ENCODE results near the gene ANKHD1. TPM values are rescaled to one million over a fixed set of nuclear protein-coding genes. Genes with fewer than 3 reads are reported as not detected.

The ANKHD1 gene
- total and polyA plus RNA-seq, 9 of the 15 experiments (the other 6 are each of a cell fraction or from before 2014, with no cell fraction given), result 38.9 to 138 (median 78.7) TPM

DNA sequence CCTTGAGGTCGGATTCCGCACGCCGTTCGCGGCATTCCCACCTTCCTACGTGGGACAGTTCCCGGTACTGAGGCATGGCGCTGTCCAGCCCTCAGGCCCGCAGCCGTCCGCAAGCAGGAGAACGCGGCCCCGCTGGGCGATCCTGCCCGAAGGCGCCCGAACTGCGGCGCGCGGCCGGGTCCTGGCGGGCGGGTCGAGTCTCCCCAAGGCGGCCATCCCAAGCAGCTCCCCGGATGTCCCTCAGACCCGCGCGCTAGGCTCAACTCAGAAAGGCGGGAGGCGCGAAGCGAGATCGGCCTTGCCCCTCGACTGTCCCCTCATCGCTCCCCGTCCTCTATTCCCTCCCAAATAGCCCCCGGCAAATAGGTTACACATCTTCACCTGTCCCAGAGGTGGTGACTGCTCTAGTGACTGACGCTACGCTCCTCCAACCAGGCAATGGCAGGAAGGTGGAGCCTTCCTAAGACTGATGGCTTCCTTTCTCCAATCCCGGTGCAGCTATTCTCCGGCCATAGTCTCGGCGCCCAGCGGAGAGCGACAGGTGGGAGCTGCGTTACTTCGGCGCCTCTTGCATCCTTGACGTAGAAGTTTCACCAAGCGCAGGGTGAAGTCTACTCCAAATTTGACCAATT is 787 bp upstream of the ANKHD1 start (continued):
- TF ChIP-seq, protein P1, sequence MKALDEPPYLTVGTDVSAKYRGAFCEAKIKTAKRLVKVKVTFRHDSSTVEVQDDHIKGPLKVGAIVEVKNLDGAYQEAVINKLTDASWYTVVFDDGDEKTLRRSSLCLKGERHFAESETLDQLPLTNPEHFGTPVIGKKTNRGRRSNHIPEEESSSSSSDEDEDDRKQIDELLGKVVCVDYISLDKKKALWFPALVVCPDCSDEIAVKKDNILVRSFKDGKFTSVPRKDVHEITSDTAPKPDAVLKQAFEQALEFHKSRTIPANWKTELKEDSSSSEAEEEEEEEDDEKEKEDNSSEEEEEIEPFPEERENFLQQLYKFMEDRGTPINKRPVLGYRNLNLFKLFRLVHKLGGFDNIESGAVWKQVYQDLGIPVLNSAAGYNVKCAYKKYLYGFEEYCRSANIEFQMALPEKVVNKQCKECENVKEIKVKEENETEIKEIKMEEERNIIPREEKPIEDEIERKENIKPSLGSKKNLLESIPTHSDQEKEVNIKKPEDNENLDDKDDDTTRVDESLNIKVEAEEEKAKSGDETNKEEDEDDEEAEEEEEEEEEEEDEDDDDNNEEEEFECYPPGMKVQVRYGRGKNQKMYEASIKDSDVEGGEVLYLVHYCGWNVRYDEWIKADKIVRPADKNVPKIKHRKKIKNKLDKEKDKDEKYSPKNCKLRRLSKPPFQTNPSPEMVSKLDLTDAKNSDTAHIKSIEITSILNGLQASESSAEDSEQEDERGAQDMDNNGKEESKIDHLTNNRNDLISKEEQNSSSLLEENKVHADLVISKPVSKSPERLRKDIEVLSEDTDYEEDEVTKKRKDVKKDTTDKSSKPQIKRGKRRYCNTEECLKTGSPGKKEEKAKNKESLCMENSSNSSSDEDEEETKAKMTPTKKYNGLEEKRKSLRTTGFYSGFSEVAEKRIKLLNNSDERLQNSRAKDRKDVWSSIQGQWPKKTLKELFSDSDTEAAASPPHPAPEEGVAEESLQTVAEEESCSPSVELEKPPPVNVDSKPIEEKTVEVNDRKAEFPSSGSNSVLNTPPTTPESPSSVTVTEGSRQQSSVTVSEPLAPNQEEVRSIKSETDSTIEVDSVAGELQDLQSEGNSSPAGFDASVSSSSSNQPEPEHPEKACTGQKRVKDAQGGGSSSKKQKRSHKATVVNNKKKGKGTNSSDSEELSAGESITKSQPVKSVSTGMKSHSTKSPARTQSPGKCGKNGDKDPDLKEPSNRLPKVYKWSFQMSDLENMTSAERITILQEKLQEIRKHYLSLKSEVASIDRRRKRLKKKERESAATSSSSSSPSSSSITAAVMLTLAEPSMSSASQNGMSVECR (CRISPR knock-in tag; IDR thresholded peaks at IDR 0.05), result peak; percentile 98
- TF ChIP-seq ZNF140 (CRISPR knock-in tag; IDR thresholded peaks at IDR 0.05) (no peak), ZNF184 (CRISPR knock-in tag; IDR thresholded peaks at IDR 0.05) (no peak), TEAD1 (CRISPR knock-in tag; IDR thresholded peaks at IDR 0.05) (peak; percentile 80 to 97), ETV5 (CRISPR knock-in tag; IDR thresholded peaks at IDR 0.05; ENCODE audit: low read depth) (peak; percentile 32; the same call in 1 of the 2 replicates), KLF13 (tag; IDR thresholded peaks at IDR 0.05; ENCODE audit: borderline replicate concordance, low read depth) (peak; percentile 57; the same call in 1 of the 2 replicates), EP300 (IDR thresholded peaks at IDR 0.05; ENCODE audit: low read length) (no peak), ADNP (tag; IDR thresholded peaks at IDR 0.05) (no peak), ZNF778 (CRISPR knock-in tag; IDR thresholded peaks at IDR 0.05) (no peak), SIN3A (IDR thresholded peaks at IDR 0.05; ENCODE audit: borderline replicate concordance in 2 of 2, control insufficient read depth in 1 of 2, low read depth in 2 of 2, low read length in 2 of 2) (peak in 1 of 2 experiments; percentile 99; a peak in 3 of 4 replicates), TSC22D4 (tag; IDR thresholded peaks at IDR 0.05) (no peak), ELF4 (CRISPR knock-in tag; IDR thresholded peaks at IDR 0.05) (0 out of 2 replicates have a peak, but pooled peaks have one; percentile 40)
- TF ChIP-seq, protein P2, sequence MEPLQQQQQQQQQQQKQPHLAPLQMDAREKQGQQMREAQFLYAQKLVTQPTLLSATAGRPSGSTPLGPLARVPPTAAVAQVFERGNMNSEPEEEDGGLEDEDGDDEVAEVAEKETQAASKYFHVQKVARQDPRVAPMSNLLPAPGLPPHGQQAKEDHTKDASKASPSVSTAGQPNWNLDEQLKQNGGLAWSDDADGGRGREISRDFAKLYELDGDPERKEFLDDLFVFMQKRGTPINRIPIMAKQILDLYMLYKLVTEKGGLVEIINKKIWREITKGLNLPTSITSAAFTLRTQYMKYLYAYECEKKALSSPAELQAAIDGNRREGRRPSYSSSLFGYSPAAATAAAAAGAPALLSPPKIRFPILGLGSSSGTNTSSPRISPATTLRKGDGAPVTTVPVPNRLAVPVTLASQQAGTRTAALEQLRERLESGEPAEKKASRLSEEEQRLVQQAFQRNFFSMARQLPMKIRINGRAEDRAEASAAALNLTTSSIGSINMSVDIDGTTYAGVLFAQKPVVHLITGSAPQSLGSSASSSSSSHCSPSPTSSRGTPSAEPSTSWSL (CRISPR knock-in tag; IDR thresholded peaks at IDR 0.05; ENCODE audit: borderline replicate concordance), result no peak
- TF ChIP-seq, protein P3, sequence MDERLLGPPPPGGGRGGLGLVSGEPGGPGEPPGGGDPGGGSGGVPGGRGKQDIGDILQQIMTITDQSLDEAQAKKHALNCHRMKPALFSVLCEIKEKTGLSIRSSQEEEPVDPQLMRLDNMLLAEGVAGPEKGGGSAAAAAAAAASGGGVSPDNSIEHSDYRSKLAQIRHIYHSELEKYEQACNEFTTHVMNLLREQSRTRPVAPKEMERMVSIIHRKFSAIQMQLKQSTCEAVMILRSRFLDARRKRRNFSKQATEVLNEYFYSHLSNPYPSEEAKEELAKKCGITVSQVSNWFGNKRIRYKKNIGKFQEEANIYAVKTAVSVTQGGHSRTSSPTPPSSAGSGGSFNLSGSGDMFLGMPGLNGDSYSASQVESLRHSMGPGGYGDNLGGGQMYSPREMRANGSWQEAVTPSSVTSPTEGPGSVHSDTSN (CRISPR knock-in tag; IDR thresholded peaks at IDR 0.05; ENCODE audit: low read depth), result peak; percentile 97
- TF ChIP-seq, protein P3 (tag; conservative IDR thresholded peaks at IDR 0.05; ENCODE audit: low read depth), result no peak; the same call in 1 of the 2 replicates
- TF ChIP-seq, protein P4, sequence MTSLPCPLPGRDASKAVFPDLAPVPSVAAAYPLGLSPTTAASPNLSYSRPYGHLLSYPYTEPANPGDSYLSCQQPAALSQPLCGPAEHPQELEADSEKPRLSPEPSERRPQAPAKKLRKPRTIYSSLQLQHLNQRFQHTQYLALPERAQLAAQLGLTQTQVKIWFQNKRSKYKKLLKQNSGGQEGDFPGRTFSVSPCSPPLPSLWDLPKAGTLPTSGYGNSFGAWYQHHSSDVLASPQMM (CRISPR knock-in tag; IDR thresholded peaks at IDR 0.05), result no peak
- TF ChIP-seq, protein P5, sequence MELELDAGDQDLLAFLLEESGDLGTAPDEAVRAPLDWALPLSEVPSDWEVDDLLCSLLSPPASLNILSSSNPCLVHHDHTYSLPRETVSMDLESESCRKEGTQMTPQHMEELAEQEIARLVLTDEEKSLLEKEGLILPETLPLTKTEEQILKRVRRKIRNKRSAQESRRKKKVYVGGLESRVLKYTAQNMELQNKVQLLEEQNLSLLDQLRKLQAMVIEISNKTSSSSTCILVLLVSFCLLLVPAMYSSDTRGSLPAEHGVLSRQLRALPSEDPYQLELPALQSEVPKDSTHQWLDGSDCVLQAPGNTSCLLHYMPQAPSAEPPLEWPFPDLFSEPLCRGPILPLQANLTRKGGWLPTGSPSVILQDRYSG (tag; conservative IDR thresholded peaks at IDR 0.05; ENCODE audit: low read depth), result no peak
